Measurements from ENCODE around the gene PTPRK. TPM values are rescaled to one million over a fixed set of nuclear protein-coding genes. Genes with fewer than 3 reads are reported as not detected.

The PTPRK gene
- total RNA-seq, 1 experiment from 2014 or later, result 31.9 TPM

GRCh38 chr6:128033156-128033555, 487.2 kb downstream of the PTPRK start:
- Histone ChIP-seq H3K27ac (no peak overlapping the region), H3K36me3 (no peaks in the 10 kb centered on the region), H3K27me3 (replicated peaks) (no peaks in the 10 kb centered on the region), H3K4me1 (replicated peaks) (no peaks in the 10 kb centered on the region), H3K9me3 (replicated peaks) (no peaks in the 10 kb centered on the region), H3K4me3 (no peak overlapping the region)
- no peak for DNase-seq (ENCODE audit: low read depth in 1 of 2, low spot score in 2 of 2)

GRCh38 chr6:128032042-128032441, 488.4 kb downstream of the PTPRK start:
- Histone ChIP-seq H3K4me3 (no peak overlapping the region), H3K27me3 (replicated peaks) (no peaks in the 10 kb centered on the region), H3K9me3 (replicated peaks) (no peaks in the 10 kb centered on the region), H3K27ac (no peak overlapping the region), H3K36me3 (no peaks in the 10 kb centered on the region), H3K4me1 (replicated peaks) (no peaks in the 10 kb centered on the region)
- DNase-seq (ENCODE audit: low read depth in 1 of 2, low spot score in 2 of 2), result no peak

- Histone ChIP-seq H3K27ac (no peak overlapping the region), H3K36me3 (no peaks in the 10 kb centered on the region), H3K4me3 (no peak overlapping the region), H3K9me3 (replicated peaks) (no peaks in the 10 kb centered on the region), H3K27me3 (replicated peaks) (no peaks in the 10 kb centered on the region), H3K4me1 (replicated peaks) (no peaks in the 10 kb centered on the region)
- no peak for DNase-seq (ENCODE audit: low read depth in 1 of 2, low spot score in 2 of 2)
Measured at GRCh38 chr6:128029826-128030225, 490.6 kb downstream of the PTPRK start.

GRCh38 chr6:128028183-128028582, 492.2 kb downstream of the PTPRK start:
- Histone ChIP-seq H3K4me3 (no peak overlapping the region), H3K4me1 (replicated peaks) (no peaks in the 10 kb centered on the region), H3K27me3 (replicated peaks) (no peaks in the 10 kb centered on the region), H3K36me3 (no peaks in the 10 kb centered on the region), H3K27ac (no peak overlapping the region), H3K9me3 (replicated peaks) (no peaks in the 10 kb centered on the region)
- DNase-seq (ENCODE audit: low read depth in 1 of 2, low spot score in 2 of 2), result no peak

- H3K4me3 ChIP-seq, result no peak overlapping the region
- no peaks in the 10 kb centered on the region for H3K9me3 ChIP-seq (replicated peaks)
- no peak overlapping the region for H3K27ac ChIP-seq
- H3K4me1 ChIP-seq (replicated peaks), result no peaks in the 10 kb centered on the region
- no peak for DNase-seq (ENCODE audit: low read depth in 1 of 2, low spot score in 2 of 2)
- H3K36me3 ChIP-seq, result no peaks in the 10 kb centered on the region
- no peaks in the 10 kb centered on the region for H3K27me3 ChIP-seq (replicated peaks)
Measured at GRCh38 chr6:128025478-128025877, 494.9 kb downstream of the PTPRK start.

- DNase-seq (ENCODE audit: low read depth in 1 of 2, low spot score in 2 of 2), result no peak
- Histone ChIP-seq H3K4me1 (replicated peaks) (no peaks in the 10 kb centered on the region), H3K27me3 (replicated peaks) (no peaks in the 10 kb centered on the region), H3K4me3 (no peak overlapping the region), H3K27ac (no peak overlapping the region), H3K9me3 (replicated peaks) (no peaks in the 10 kb centered on the region), H3K36me3 (no peaks in the 10 kb centered on the region)
Measured at GRCh38 chr6:128024969-128025368, 495.4 kb downstream of the PTPRK start.

GRCh38 chr6:128024046-128024445, 496.4 kb downstream of the PTPRK start:
- Histone ChIP-seq H3K4me3 (no peak overlapping the region), H3K4me1 (replicated peaks) (no peaks in the 10 kb centered on the region; the same call in 1 of the 2 replicates), H3K27ac (no peak overlapping the region), H3K9me3 (replicated peaks) (no peaks in the 10 kb centered on the region), H3K36me3 (no peaks in the 10 kb centered on the region), H3K27me3 (replicated peaks) (no peaks in the 10 kb centered on the region)
- no peak for DNase-seq (ENCODE audit: low read depth in 1 of 2, low spot score in 2 of 2)

GRCh38 chr6:128018821-128019220, 501.6 kb downstream of the PTPRK start:
- Histone ChIP-seq H3K36me3 (no peaks in the 10 kb centered on the region), H3K4me3 (no peak overlapping the region), H3K27me3 (replicated peaks) (no peaks in the 10 kb centered on the region), H3K27ac (no peak overlapping the region), H3K9me3 (replicated peaks) (no peaks in the 10 kb centered on the region), H3K4me1 (replicated peaks) (no peaks in the 10 kb centered on the region; the same call in 1 of the 2 replicates)
- no peak for DNase-seq (ENCODE audit: low read depth in 1 of 2, low spot score in 2 of 2)

- no peaks in the 10 kb centered on the region for H3K9me3 ChIP-seq (replicated peaks)
- no peak overlapping the region for H3K4me3 ChIP-seq
- no peak for DNase-seq (ENCODE audit: low read depth in 1 of 2, low spot score in 2 of 2)
- H3K27ac ChIP-seq, result no peak overlapping the region
- no peaks in the 10 kb centered on the region for H3K36me3 ChIP-seq
- H3K27me3 ChIP-seq (replicated peaks), result no peaks in the 10 kb centered on the region
- H3K4me1 ChIP-seq (replicated peaks), result no peaks in the 10 kb centered on the region; the same call in 1 of the 2 replicates
Measured at GRCh38 chr6:128017288-128017687, 503.1 kb downstream of the PTPRK start.

- no peak for DNase-seq (ENCODE audit: low read depth in 1 of 2, low spot score in 2 of 2)
- Histone ChIP-seq H3K27ac (no peak overlapping the region), H3K36me3 (peaks cover 3% of the 10 kb centered on the region; the same call in 1 of the 2 replicates), H3K4me1 (replicated peaks) (no peaks in the 10 kb centered on the region), H3K27me3 (replicated peaks) (no peaks in the 10 kb centered on the region), H3K4me3 (no peak overlapping the region), H3K9me3 (replicated peaks) (no peaks in the 10 kb centered on the region)
Measured at GRCh38 chr6:128007658-128008057, 512.7 kb downstream of the PTPRK start.

GRCh38 chr6:128005009-128005408, 515.4 kb downstream of the PTPRK start:
- Histone ChIP-seq H3K36me3 (peaks cover 3% of the 10 kb centered on the region; the same call in 1 of the 2 replicates), H3K27ac (no peak overlapping the region), H3K9me3 (replicated peaks) (no peaks in the 10 kb centered on the region), H3K4me1 (replicated peaks) (no peaks in the 10 kb centered on the region), H3K27me3 (replicated peaks) (0 out of 2 replicates have a peak, but pooled peaks cover 4% of the 10 kb centered on the region), H3K4me3 (no peak overlapping the region)
- DNase-seq (ENCODE audit: low read depth in 1 of 2, low spot score in 2 of 2), result no peak

- H3K4me3 ChIP-seq, result no peak overlapping the region
- H3K36me3 ChIP-seq, result no peaks in the 10 kb centered on the region
- H3K4me1 ChIP-seq (replicated peaks), result no peaks in the 10 kb centered on the region
- no peaks in the 10 kb centered on the region for H3K9me3 ChIP-seq (replicated peaks)
- no peak overlapping the region for H3K27ac ChIP-seq
- H3K27me3 ChIP-seq (replicated peaks), result 0 out of 2 replicates have a peak, but pooled peaks cover 4% of the 10 kb centered on the region
- DNase-seq (ENCODE audit: low read depth in 1 of 2, low spot score in 2 of 2), result no peak
Measured at GRCh38 chr6:128000363-128000762, 520.0 kb downstream of the PTPRK start.

GRCh38 chr6:127998985-127999384, 521.4 kb downstream of the PTPRK start:
- no peak for DNase-seq (ENCODE audit: low read depth in 1 of 2, low spot score in 2 of 2)

GRCh38 chr6:127997496-127998164, 522.8 kb downstream of the PTPRK start:
- DNase-seq (ENCODE audit: low read depth in 1 of 2, low spot score in 2 of 2), result no peak
- Histone ChIP-seq H3K27me3 (replicated peaks) (0 out of 2 replicates have a peak, but pooled peaks cover 4% of the 10 kb centered on the region), H3K4me3 (no peak overlapping the region), H3K9me3 (replicated peaks) (no peaks in the 10 kb centered on the region), H3K27ac (no peak overlapping the region), H3K36me3 (no peaks in the 10 kb centered on the region), H3K4me1 (replicated peaks) (no peaks in the 10 kb centered on the region)

More at GRCh38 chr6:127998985-127999384, 521.4 kb downstream of the PTPRK start:
- no peaks in the 10 kb centered on the region for H3K9me3 ChIP-seq (replicated peaks)
- no peaks in the 10 kb centered on the region for H3K4me1 ChIP-seq (replicated peaks)
- no peak overlapping the region for H3K4me3 ChIP-seq
- H3K27ac ChIP-seq, result no peak overlapping the region
- 0 out of 2 replicates have a peak, but pooled peaks cover 4% of the 10 kb centered on the region for H3K27me3 ChIP-seq (replicated peaks)
- no peaks in the 10 kb centered on the region for H3K36me3 ChIP-seq

All from SJSA1 (cell line).